ENCODE results near the gene WWC1. TPM values are rescaled to one million over a fixed set of nuclear protein-coding genes. Genes with fewer than 3 reads are reported as not detected.

Gene WWC1
- total RNA-seq, 2 experiments from 2014 or later: 1.7 to 2.1 TPM

DNA sequence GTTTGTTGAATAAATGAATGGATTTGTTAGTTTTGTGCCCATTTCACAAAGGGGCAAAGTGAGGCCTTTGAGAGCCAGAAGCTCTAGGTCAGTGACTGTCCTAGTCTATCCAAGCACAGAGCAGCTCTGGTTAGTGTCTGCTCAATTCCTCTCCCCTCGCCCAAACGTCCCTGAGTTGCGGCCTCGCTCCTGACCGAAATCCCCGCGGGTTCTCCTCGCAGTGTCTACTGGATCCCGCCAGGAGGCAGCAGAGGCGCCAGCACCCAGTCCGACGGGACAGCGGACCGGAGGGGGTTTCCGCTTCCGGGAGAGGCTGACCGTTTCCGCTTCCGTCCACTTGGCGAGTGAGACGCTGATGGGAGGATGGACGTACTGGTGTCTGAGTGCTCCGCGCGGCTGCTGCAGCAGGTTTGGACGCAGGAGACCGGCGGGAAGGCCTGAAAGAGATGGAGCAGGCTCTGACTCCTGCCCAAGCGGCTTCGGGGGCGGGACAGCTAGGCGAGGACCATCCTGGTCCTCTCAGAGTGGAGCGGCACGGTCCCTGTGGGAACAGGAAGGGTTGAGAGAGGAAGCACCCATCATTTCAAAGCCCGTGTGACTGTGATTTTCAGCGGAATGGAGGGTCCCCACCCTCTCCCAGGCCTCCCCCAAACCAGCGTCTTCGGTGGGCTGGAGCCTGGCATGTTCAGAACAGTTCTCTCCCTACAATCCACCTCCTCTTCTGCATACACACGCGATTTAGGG is 194.9 kb downstream of the WWC1 start, which contains the start of gene RARS1:
Gene RARS1 (plus strand): TSS at position 336 of the 744 bp plus-strand sequence. CDS start 28 bp downstream, at position 364.
- peaks cover 15% of the 10 kb centered on the region for H3K36me3 Mint-ChIP-seq (ENCODE audit: low read depth)
- H3K27ac Mint-ChIP-seq: peak within 1 kb of the TSS; percentile 91
- intact Hi-C loops (cut with micrococcal nuclease): loop anchor here (1.0 to 5.0 kb wide), 4 partner anchors 93 to 1096 kb away; partner anchors contain the start of genes PANK3 and SPDL1
- no peaks in the 10 kb centered on the region for H3K27me3 Mint-ChIP-seq (ENCODE audit: low read depth)
- H3K4me3 Mint-ChIP-seq: peak within 1 kb of the TSS; percentile 98
- no peaks in the 10 kb centered on the region for H3K9me3 Mint-ChIP-seq
- CTCF ChIA-PET: interaction anchor here (0.9 to 1.9 kb wide), 4 partner anchors 9 to 217 kb away, joined by 3 to 12 read pairs (median 3); no protein-coding TSS in a partner anchor
- peak; percentile 94 for DNase-seq
- peaks cover 34% of the 10 kb centered on the region for H3K4me1 Mint-ChIP-seq (ENCODE audit: low read depth)

DNA sequence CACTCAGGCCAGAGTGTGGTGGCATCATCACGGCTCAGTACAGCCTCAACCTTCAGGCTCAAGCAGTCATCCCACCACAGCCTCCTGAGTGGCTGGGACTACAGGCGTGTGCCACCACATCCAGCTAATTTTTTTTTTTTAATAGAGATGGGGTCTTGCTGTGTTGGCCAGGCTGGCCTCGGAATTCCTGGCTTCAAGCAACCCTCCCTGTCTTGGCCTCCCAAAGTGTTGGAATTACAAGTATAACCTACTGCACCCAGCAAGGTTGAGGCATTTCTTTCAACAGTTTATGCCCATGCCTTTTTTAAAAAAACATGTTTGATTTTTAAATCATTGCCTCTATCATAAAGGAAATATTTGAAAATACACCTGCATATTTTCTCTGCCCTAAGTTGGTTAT is 197.6 kb downstream of the WWC1 start:
- Mint-ChIP-seq H3K36me3 (ENCODE audit: low read depth) (peaks cover 37% of the 10 kb centered on the region), H3K4me3 (no peak overlapping the region), H3K9me3 (no peaks in the 10 kb centered on the region), H3K4me1 (ENCODE audit: low read depth) (peaks cover 34% of the 10 kb centered on the region), H3K27ac (no peak overlapping the region), H3K27me3 (ENCODE audit: low read depth) (no peaks in the 10 kb centered on the region)
- intact Hi-C loops (cut with micrococcal nuclease): loop anchor here (5.0 kb wide), 2 partner anchors 188 to 1093 kb away; partner anchors contain the start of gene SPDL1
- no peak for DNase-seq
- CTCF ChIA-PET: interaction anchor here (0.9 kb wide), 1 partner anchor 86 kb away, joined by 3 read pairs; no protein-coding TSS in a partner anchor

DNA sequence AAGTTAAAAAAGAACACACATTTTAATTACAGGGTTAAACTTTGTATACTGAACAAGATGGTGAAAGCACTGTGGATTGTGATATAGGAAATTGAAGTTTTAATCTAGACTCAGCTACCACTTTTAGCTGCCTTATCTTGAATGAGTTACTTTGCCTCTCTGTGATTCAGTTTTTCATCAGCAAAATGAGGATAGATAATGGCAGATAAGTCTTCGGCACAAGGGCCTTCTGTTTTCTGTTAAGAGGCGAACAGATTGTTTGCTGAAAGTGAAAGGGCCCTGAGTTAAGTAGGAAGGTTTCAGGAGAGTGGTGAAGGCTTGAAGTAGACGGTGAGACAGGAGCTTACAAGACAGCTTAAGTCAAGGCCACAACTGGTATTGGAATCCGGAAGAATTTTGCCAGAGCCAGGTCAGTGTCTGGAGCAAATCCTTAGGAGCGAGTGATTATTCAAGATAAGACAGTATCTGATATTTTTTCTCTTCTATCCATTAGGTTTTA is 202.7 kb downstream of the WWC1 start:
- H3K27me3 Mint-ChIP-seq (ENCODE audit: low read depth): no peaks in the 10 kb centered on the region
- no peaks in the 10 kb centered on the region for H3K9me3 Mint-ChIP-seq
- intact Hi-C loops (cut with micrococcal nuclease): no loop called here
- H3K4me1 Mint-ChIP-seq (ENCODE audit: low read depth): peaks cover 7% of the 10 kb centered on the region
- CTCF ChIA-PET: no interaction called here
- no peak for DNase-seq
- no peak overlapping the region for H3K27ac Mint-ChIP-seq
- peaks cover 54% of the 10 kb centered on the region for H3K36me3 Mint-ChIP-seq (ENCODE audit: low read depth)
- no peak overlapping the region for H3K4me3 Mint-ChIP-seq

DNA sequence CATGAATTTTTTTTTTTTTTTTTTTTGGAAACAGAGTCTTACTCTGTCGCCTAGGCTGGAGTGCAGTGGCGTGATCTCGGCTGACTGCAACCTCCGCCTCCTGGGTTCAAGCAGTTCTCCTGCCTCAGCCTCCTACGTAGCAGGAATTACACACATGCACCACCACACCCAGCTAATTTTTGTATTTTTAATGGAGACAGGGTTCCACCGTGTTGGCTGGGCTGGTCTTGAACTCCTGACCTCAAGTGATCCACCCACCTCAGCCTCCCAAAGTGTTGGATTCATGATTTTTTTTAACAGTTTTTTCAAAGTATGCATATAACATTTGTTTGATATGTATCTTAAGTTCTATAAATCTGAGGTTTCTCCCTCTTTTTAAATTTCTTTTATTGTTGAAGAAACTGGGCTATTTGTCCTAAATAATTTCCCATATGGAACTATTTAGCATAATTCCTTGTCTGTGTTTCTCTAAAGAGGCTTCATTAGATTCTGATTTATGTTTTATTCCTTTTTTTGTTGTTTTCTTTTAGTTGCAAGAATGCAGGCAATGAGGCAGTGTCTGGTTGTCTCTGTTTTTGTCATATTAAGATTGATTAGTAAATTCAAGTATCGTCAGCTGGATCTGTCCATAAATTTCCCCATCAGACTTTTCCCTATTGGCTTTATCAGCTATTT is 211.3 kb downstream of the WWC1 start:
- H3K4me1 Mint-ChIP-seq (ENCODE audit: low read depth): no peaks in the 10 kb centered on the region
- DNase-seq: no peak
- intact Hi-C loops (cut with micrococcal nuclease): no loop called here
- H3K27me3 Mint-ChIP-seq (ENCODE audit: low read depth): no peaks in the 10 kb centered on the region
- CTCF ChIA-PET: no interaction called here
- H3K27ac Mint-ChIP-seq: no peak overlapping the region
- H3K4me3 Mint-ChIP-seq: no peak overlapping the region
- no peaks in the 10 kb centered on the region for H3K9me3 Mint-ChIP-seq
- H3K36me3 Mint-ChIP-seq (ENCODE audit: low read depth): peaks cover 31% of the 10 kb centered on the region

DNA sequence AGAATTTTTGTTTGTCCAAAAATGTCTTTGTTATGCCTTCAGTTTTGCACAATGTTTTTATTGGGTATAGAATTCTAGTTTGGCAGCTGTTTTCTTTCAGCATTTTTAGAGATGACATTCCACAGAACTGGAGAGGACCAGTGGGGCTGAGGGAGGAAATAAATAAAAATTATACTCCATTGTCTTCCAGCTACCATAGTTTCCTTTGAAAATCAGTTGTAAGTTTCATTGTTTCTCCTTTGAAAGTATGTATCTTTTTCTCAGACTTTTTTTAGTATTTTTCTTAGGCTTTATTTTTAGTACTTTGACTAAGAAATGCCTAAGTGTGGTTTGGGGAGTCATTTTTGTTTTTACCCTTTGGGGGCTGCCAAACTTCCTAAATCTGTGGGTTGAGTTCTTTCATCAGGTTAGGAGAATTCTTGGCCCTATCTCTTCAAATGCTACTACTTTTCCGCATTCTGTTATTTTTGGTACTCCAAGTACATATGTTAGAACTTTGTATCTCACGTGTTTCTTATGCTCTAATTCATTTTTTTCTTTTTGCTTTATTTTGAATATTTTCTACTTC is 222.5 kb downstream of the WWC1 start:
- CTCF ChIA-PET: interaction anchor here (1.4 kb wide), 1 partner anchor 31 kb away, joined by 3 read pairs; no protein-coding TSS in a partner anchor
- Mint-ChIP-seq H3K4me3 (no peak overlapping the region), H3K9me3 (peaks cover 7% of the 10 kb centered on the region), H3K27ac (no peak overlapping the region), H3K27me3 (ENCODE audit: low read depth) (no peaks in the 10 kb centered on the region), H3K36me3 (ENCODE audit: low read depth) (peaks cover 68% of the 10 kb centered on the region), H3K4me1 (ENCODE audit: low read depth) (no peaks in the 10 kb centered on the region)
- no peak for DNase-seq
- intact Hi-C loops (cut with micrococcal nuclease): no loop called here

Other genes with a start within 250 kb of the WWC1 start
- gene RARS1, start 194.8 kb downstream of the WWC1 start, total RNA-seq: 10 to 100 TPM; 80.9 to 84.0 TPM
- under 1 TPM in 1 of 2 experiments, not detected in 1; 0.21 TPM for gene FBLL1, start 237.7 kb downstream of the WWC1 start, total RNA-seq